Measurements from ENCODE around the gene SHROOM3.

- TF ChIP-seq, protein P1, sequence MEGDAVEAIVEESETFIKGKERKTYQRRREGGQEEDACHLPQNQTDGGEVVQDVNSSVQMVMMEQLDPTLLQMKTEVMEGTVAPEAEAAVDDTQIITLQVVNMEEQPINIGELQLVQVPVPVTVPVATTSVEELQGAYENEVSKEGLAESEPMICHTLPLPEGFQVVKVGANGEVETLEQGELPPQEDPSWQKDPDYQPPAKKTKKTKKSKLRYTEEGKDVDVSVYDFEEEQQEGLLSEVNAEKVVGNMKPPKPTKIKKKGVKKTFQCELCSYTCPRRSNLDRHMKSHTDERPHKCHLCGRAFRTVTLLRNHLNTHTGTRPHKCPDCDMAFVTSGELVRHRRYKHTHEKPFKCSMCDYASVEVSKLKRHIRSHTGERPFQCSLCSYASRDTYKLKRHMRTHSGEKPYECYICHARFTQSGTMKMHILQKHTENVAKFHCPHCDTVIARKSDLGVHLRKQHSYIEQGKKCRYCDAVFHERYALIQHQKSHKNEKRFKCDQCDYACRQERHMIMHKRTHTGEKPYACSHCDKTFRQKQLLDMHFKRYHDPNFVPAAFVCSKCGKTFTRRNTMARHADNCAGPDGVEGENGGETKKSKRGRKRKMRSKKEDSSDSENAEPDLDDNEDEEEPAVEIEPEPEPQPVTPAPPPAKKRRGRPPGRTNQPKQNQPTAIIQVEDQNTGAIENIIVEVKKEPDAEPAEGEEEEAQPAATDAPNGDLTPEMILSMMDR (conservative IDR thresholded peaks at IDR 0.05; ENCODE audit: low read depth in 2 of 2): no peak
- TF ChIP-seq REST (IDR thresholded peaks at IDR 0.05; ENCODE audit: unreplicated experiment): no peak
- TF ChIP-seq EZH2 (IDR thresholded peaks at IDR 0.05; ENCODE audit: low read depth, unreplicated experiment): no peak
- no peak for TF ChIP-seq POLR2AphosphoS5 (IDR thresholded peaks at IDR 0.05; ENCODE audit: low read depth)
- TF ChIP-seq, protein P2, sequence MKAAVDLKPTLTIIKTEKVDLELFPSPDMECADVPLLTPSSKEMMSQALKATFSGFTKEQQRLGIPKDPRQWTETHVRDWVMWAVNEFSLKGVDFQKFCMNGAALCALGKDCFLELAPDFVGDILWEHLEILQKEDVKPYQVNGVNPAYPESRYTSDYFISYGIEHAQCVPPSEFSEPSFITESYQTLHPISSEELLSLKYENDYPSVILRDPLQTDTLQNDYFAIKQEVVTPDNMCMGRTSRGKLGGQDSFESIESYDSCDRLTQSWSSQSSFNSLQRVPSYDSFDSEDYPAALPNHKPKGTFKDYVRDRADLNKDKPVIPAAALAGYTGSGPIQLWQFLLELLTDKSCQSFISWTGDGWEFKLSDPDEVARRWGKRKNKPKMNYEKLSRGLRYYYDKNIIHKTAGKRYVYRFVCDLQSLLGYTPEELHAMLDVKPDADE (IDR thresholded peaks at IDR 0.05): no peak
- no peak for TF ChIP-seq CREB1 (CRISPR knock-in tag; IDR thresholded peaks at IDR 0.05; ENCODE audit: low read depth)
- no peak for TF ChIP-seq ZNF114 (CRISPR knock-in tag; IDR thresholded peaks at IDR 0.05)
- no peak for TF ChIP-seq ZNF331 (CRISPR knock-in tag; IDR thresholded peaks at IDR 0.05; ENCODE audit: low read depth)
- TF ChIP-seq EZH2phosphoT487 (IDR thresholded peaks at IDR 0.05; ENCODE audit: unreplicated experiment): no peak
- no peak for TF ChIP-seq JUNB (IDR thresholded peaks at IDR 0.05; ENCODE audit: unreplicated experiment)
These were observed 90.7 kb downstream of the SHROOM3 start for GRCh38 chr4:76525751-76526150.

Measured in GM23338 (cell line).